C4-2B (cell line): Measurements from ENCODE around the gene SOX4.

Experiments used
- ZFX ChIP-seq: fragments of 450-650 bp; IDR thresholded peaks from 2 replicates; pipeline ENCODE4 v1.6.1; 2017
- TF ChIP-seq, protein P1 (sequence below): fragments of 450-650 bp; conservative IDR thresholded peaks from 2 replicates; pipeline ENCODE4 v1.5.1; 2017; ENCODE audit warnings: mild to moderate bottlenecking

- TF ChIP-seq, protein P1, sequence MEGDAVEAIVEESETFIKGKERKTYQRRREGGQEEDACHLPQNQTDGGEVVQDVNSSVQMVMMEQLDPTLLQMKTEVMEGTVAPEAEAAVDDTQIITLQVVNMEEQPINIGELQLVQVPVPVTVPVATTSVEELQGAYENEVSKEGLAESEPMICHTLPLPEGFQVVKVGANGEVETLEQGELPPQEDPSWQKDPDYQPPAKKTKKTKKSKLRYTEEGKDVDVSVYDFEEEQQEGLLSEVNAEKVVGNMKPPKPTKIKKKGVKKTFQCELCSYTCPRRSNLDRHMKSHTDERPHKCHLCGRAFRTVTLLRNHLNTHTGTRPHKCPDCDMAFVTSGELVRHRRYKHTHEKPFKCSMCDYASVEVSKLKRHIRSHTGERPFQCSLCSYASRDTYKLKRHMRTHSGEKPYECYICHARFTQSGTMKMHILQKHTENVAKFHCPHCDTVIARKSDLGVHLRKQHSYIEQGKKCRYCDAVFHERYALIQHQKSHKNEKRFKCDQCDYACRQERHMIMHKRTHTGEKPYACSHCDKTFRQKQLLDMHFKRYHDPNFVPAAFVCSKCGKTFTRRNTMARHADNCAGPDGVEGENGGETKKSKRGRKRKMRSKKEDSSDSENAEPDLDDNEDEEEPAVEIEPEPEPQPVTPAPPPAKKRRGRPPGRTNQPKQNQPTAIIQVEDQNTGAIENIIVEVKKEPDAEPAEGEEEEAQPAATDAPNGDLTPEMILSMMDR: no peak
- TF ChIP-seq ZFX: no peak
Observed at GRCh38 chr6:21587179-21587960, 6.2 kb upstream of the SOX4 start.
